KMS-11 (cell line): Measurements from ENCODE around the gene MVK.

ENCODE experiments used
- H2AFZ ChIP-seq: fragments of 200-600 bp; sonication (generic); 2 replicates; pipeline ENCODE4 v1.6.1; 2016; ENCODE audit warnings: antibody characterized with exemption, mixed run types, low read depth
- H3K27ac ChIP-seq: fragments of 200-600 bp; sonication (generic); 2 replicates; pipeline ENCODE4 v1.6.1; 2016; ENCODE audit warnings: mild to moderate bottlenecking, mixed run types
- H3K27me3 ChIP-seq: fragments of 200-600 bp; sonication (generic); 2 replicates; pipeline ENCODE4 v1.6.1; 2017; ENCODE audit warnings: mild to moderate bottlenecking, low read depth, mixed run types, moderate library complexity; ENCODE audit not compliant: insufficient read depth
- H3K36me3 ChIP-seq: fragments of 200-600 bp; sonication (generic); 2 replicates; pipeline ENCODE4 v1.6.1; 2017; ENCODE audit warnings: mild to moderate bottlenecking, mixed run types; ENCODE audit not compliant: insufficient read depth
- H3K4me1 ChIP-seq: fragments of 200-600 bp; sonication (generic); 2 replicates; pipeline ENCODE4 v1.6.1; 2016; ENCODE audit warnings: mild to moderate bottlenecking, low read depth, mixed run types; ENCODE audit not compliant: poor library complexity, severe bottlenecking
- H3K4me2 ChIP-seq: fragments of 200-600 bp; sonication (generic); 2 replicates; pipeline ENCODE4 v1.7.0; 2016; ENCODE audit warnings: mild to moderate bottlenecking, mixed run types
- H3K4me3 ChIP-seq: fragments of 200-600 bp; sonication (generic); IDR thresholded peaks from 2 replicates; pipeline ENCODE4 v1.6.1; 2017; ENCODE audit warnings: low read depth, low read length, mixed read lengths; ENCODE audit not compliant: insufficient read depth
- H3K79me2 ChIP-seq: fragments of 200-600 bp; sonication (generic); 2 replicates; pipeline ENCODE4 v1.6.1; 2016; ENCODE audit warnings: low read depth, mixed run types; ENCODE audit not compliant: insufficient read depth
- H3K9ac ChIP-seq: fragments of 200-600 bp; sonication (generic); 2 replicates; pipeline ENCODE4 v1.6.1; 2016; ENCODE audit warnings: mild to moderate bottlenecking, mixed run types
- H4K20me1 ChIP-seq: fragments of 200-600 bp; sonication (generic); 2 replicates; pipeline ENCODE4 v1.6.1; 2016; ENCODE audit warnings: mild to moderate bottlenecking, mixed run types; ENCODE audit not compliant: insufficient read depth
- TF ChIP-seq, protein P1 (sequence below): fragments of 200-600 bp; sonication (generic); conservative IDR thresholded peaks from 2 replicates; pipeline ENCODE4 v1.6.1; 2017; ENCODE audit warnings: low read depth, mild to moderate bottlenecking, antibody characterized with exemption, low read length, moderate library complexity, mixed read lengths

Gene MVK

DNA sequence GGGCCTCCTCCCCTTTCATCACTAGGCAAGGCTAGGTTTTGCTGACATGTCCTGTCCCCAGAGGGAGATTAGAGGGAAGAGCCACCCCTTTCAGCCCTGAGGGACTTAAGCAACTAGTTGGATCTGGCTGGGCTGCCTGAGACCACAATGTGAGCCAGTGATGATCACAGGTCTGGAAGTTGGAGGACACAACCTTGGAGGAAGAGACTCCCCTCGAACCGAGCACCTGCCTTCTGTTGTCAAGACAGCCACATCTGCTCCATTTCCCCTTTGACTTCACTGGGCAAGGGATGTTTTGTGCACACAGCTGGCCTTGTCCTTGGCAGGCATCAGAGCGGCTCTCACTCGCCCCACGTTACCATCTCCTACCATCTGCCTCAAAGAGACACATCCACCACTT lies 31.4 kb downstream of the MVK start:
- Histone ChIP-seq H3K4me1 (no peaks in the 10 kb centered on the region), H3K27me3 (no peaks in the 10 kb centered on the region), H4K20me1 (no peaks in the 10 kb centered on the region), H3K4me3 (no peak overlapping the region), H3K27ac (no peak overlapping the region), H3K79me2 (no peaks in the 10 kb centered on the region), H3K9ac (no peak overlapping the region), H3K36me3 (no peaks in the 10 kb centered on the region), H3K4me2 (no peak overlapping the region), H2AFZ (no peak overlapping the region)
- TF ChIP-seq, protein P1, sequence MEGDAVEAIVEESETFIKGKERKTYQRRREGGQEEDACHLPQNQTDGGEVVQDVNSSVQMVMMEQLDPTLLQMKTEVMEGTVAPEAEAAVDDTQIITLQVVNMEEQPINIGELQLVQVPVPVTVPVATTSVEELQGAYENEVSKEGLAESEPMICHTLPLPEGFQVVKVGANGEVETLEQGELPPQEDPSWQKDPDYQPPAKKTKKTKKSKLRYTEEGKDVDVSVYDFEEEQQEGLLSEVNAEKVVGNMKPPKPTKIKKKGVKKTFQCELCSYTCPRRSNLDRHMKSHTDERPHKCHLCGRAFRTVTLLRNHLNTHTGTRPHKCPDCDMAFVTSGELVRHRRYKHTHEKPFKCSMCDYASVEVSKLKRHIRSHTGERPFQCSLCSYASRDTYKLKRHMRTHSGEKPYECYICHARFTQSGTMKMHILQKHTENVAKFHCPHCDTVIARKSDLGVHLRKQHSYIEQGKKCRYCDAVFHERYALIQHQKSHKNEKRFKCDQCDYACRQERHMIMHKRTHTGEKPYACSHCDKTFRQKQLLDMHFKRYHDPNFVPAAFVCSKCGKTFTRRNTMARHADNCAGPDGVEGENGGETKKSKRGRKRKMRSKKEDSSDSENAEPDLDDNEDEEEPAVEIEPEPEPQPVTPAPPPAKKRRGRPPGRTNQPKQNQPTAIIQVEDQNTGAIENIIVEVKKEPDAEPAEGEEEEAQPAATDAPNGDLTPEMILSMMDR = no peak

GRCh38 chr12:109605599-109606228 lies 32.1 kb downstream of the MVK start:
- TF ChIP-seq, protein P1 = no peak
- no peaks in the 10 kb centered on the region for H4K20me1 ChIP-seq
- H3K9ac ChIP-seq = no peak overlapping the region
- H3K27me3 ChIP-seq = no peaks in the 10 kb centered on the region
- H3K4me3 ChIP-seq = no peak overlapping the region
- H3K79me2 ChIP-seq = no peaks in the 10 kb centered on the region
- H3K27ac ChIP-seq = no peak overlapping the region
- H2AFZ ChIP-seq = no peak overlapping the region
- no peaks in the 10 kb centered on the region for H3K4me1 ChIP-seq
- H3K36me3 ChIP-seq = no peaks in the 10 kb centered on the region
- no peak overlapping the region for H3K4me2 ChIP-seq

DNA sequence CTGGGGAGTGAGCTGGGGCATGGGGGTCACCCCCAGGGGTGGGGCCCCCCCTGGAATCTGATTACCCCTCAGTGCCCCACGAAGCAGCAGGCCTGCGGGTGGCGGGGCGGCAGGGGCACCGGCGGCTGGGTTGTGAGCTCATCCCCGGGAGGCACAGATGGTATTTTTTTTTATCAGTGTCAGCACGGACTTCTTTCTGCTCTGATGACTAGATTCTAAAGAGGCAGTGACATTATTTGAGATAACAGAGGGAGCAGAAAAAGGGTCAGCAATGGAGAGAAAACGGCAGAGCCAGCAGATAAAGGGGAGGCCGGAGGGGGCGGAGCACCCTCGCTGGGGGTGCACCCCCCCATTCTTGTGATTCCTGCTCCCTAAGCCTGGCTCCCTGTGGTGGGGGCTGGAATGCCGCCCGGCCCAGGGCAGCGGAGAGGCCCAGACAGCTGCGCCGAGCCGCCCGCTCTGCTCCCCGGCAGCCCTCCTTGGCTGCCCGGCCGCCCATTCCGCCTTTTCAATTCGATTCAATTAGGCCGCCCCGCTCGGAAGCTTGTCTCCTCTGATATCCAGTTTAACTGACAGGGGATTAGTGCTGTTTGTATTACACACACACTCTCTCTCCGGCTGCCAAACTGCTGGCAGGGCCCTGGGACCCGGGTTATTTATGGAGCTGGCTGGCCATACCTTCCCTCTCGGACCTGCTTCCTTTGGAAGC lies 32.9 kb downstream of the MVK start:
- Histone ChIP-seq H3K4me2 (no peak overlapping the region), H3K4me3 (no peak overlapping the region), H3K27me3 (no peaks in the 10 kb centered on the region)

DNA sequence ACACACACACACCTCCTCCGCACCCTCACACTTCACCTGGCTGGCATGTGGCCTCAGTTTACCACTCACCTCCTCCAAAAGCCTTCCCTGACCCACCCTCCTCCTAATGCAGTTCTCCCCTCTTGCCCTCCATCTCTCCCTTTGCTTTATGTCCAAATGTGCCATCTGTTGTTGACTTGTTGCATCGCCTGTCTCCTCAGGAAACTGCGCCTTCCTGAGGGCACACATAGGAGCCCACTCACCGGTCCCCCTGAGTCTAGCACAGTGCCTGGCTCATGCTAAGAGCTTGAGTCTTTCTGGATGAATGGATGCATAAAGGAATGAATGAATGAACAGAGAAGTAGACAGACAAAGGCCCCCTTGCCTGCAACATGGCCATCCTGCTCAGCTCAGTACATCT lies 34.0 kb downstream of the MVK start:
- H4K20me1 ChIP-seq = no peaks in the 10 kb centered on the region
- no peaks in the 10 kb centered on the region for H3K36me3 ChIP-seq
- H3K4me2 ChIP-seq = no peak overlapping the region
- H3K27me3 ChIP-seq = no peaks in the 10 kb centered on the region
- H3K4me3 ChIP-seq = no peak overlapping the region
- TF ChIP-seq, protein P1 = no peak
- no peak overlapping the region for H3K9ac ChIP-seq
- no peaks in the 10 kb centered on the region for H3K79me2 ChIP-seq
- H3K27ac ChIP-seq = no peak overlapping the region
- no peak overlapping the region for H2AFZ ChIP-seq
- H3K4me1 ChIP-seq = no peaks in the 10 kb centered on the region

More for the DNA sequence above, 32.9 kb downstream of the MVK start:
- Histone ChIP-seq H2AFZ (no peak overlapping the region), H3K79me2 (no peaks in the 10 kb centered on the region), H3K36me3 (no peaks in the 10 kb centered on the region), H3K4me1 (no peaks in the 10 kb centered on the region), H3K9ac (no peak overlapping the region), H4K20me1 (no peaks in the 10 kb centered on the region), H3K27ac (no peak overlapping the region)
- TF ChIP-seq, protein P1 = no peak
